BE2C (cell line): Measurements from ENCODE around the gene AKAP6.

Source experiments
- DNase-seq: peaks from one replicate; pipeline ENCODE4 v3.0.0-alpha.2; 2020
- H3K27me3 ChIP-seq: fragments of 250-450 bp; sonication (Bioruptor Pico); 2 replicates; pipeline ENCODE4 v1.5.1; 2020; ENCODE audit warnings: mild to moderate bottlenecking
- H3K36me3 ChIP-seq: fragments of 250-450 bp; sonication (Bioruptor Pico); 2 replicates; pipeline ENCODE4 v1.5.1; 2020; ENCODE audit warnings: mild to moderate bottlenecking
- H3K4me1 ChIP-seq: fragments of 250-450 bp; sonication (Bioruptor Pico); 2 replicates; pipeline ENCODE4 v1.5.1; 2020
- H3K4me3 ChIP-seq: 2 replicates; pipeline ENCODE4 v1.5.1; 2011; ENCODE audit warnings: low read depth, low read length
- H3K9me3 ChIP-seq: fragments of 250-450 bp; sonication (Bioruptor Pico); 2 replicates; pipeline ENCODE4 v1.5.1; 2020
- CTCF ChIP-seq: IDR thresholded peaks from 2 replicates; pipeline ENCODE4 v1.5.1; 2012; ENCODE audit warnings: mild to moderate bottlenecking, low read depth, low read length

Gene AKAP6

DNA sequence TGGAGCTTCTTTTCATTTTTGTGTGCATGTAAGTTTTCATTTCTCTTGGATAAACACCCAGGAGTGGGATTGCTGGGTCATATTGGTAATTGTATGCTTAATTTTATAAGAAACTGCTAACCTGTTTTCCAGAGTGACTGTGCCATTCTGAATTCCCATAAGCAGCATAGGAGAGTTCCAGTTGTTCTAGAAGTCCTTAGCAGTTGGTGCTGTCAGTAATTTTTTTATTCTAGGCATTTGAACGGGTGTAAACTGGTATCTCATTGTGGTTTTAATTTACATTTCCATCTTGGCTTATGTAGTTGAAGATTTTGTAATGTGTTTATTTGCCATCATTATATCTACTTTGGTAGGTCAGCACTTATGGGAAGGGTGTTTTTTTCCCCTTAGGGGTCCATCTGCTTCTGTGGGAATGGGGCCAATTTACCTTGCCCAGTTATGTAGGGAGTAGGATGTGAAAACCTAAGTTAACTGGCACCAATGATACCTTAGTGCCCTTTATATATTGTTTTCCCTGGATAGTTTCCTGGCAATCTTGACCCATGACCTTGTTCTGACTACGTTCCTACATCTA is 202.9 kb downstream of the AKAP6 start:
- Histone ChIP-seq H3K4me3 (no peak overlapping the region), H3K36me3 (no peaks in the 10 kb centered on the region), H3K9me3 (no peaks in the 10 kb centered on the region), H3K4me1 (no peaks in the 10 kb centered on the region), H3K27me3 (peaks cover 5% of the 10 kb centered on the region; the same call in 1 of the 2 replicates)
- TF ChIP-seq CTCF = no peak
- no peak for DNase-seq

- DNase-seq = no peak
- H3K4me1 ChIP-seq = no peaks in the 10 kb centered on the region
- no peaks in the 10 kb centered on the region for H3K36me3 ChIP-seq
These were observed 205.0 kb downstream of the AKAP6 start for GRCh38 chr14:32534145-32534544.

DNA sequence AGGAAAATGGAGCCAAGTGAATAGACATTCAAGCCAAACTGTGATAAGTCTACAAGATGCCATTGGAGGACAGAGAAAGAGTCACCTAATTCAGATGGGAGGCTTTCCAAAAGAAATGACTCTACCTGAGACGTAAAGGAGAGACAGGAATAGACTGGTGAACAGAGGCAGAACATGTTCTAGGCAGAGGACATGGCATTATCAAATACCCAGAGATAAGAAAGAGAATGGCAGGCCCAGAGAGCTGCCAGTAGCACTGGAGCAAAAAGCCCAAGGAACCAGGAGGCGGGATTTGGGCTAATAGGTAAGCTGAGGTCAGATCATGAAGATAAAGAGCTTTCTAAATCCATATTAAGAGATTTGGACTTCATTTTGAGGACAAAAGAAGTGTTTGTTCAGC is 207.1 kb downstream of the AKAP6 start:
- no peak for TF ChIP-seq CTCF
- no peaks in the 10 kb centered on the region for H3K36me3 ChIP-seq
- no peaks in the 10 kb centered on the region for H3K9me3 ChIP-seq
- H3K4me1 ChIP-seq = no peaks in the 10 kb centered on the region
- H3K4me3 ChIP-seq = no peak overlapping the region
- no peaks in the 10 kb centered on the region for H3K27me3 ChIP-seq
- DNase-seq = no peak

More at GRCh38 chr14:32534145-32534544, 205.0 kb downstream of the AKAP6 start:
- H3K9me3 ChIP-seq = no peaks in the 10 kb centered on the region
- no peaks in the 10 kb centered on the region for H3K27me3 ChIP-seq
- no peak for TF ChIP-seq CTCF
- no peak overlapping the region for H3K4me3 ChIP-seq

DNA sequence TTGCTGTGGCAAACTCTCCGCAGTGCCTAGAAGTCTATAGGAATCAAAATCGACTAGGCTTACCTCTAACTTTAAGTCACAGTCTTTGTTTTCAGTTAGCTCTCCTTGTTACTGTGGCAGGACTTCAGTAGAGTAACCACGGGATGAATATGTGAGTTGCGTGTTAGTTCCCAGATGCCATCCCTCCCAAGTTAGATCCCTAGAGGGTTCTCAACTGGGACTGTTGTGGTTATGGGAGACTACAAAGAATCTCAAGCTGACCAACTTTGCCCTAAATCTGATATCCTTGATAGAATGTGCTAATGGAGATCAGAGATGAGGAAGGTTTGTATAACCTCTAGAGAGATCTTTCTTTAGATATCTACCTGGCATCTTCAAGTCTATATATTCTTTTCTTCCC is 208.1 kb downstream of the AKAP6 start:
- no peak for DNase-seq
- Histone ChIP-seq H3K9me3 (no peaks in the 10 kb centered on the region), H3K4me1 (no peaks in the 10 kb centered on the region), H3K4me3 (no peak overlapping the region), H3K27me3 (no peaks in the 10 kb centered on the region), H3K36me3 (no peaks in the 10 kb centered on the region)
- TF ChIP-seq CTCF = no peak

GRCh38 chr14:32542507-32542906 is 213.4 kb downstream of the AKAP6 start:
- TF ChIP-seq CTCF = no peak
- no peaks in the 10 kb centered on the region for H3K9me3 ChIP-seq
- H3K27me3 ChIP-seq = no peaks in the 10 kb centered on the region
- H3K36me3 ChIP-seq = no peaks in the 10 kb centered on the region
- no peak overlapping the region for H3K4me3 ChIP-seq
- H3K4me1 ChIP-seq = no peaks in the 10 kb centered on the region
- DNase-seq = no peak

DNA sequence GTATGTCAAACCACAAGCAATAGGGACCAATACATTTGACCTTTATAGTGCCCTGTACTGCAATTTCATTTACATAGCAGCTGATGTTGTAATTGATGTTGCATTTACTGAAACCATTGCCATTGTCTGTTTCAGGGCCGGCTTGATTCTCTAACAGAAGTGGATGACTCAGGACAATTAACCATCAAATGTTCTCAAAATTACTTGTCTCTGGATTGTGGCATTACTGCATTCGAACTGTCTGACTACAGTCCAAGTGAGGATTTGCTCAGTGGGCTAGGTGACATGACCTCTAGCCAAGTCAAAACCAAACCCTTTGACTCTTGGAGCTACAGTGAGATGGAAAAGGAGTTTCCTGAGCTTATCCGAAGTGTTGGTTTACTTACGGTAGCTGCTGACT is 216.0 kb downstream of the AKAP6 start:
- Histone ChIP-seq H3K36me3 (no peaks in the 10 kb centered on the region), H3K4me3 (no peak overlapping the region), H3K4me1 (no peaks in the 10 kb centered on the region), H3K9me3 (no peaks in the 10 kb centered on the region), H3K27me3 (no peaks in the 10 kb centered on the region)
- TF ChIP-seq CTCF = no peak
- no peak for DNase-seq
